A549 (cell line): ENCODE measurements around the gene SNX14. TPM values are rescaled to one million over a fixed set of nuclear protein-coding genes. Genes with fewer than 3 reads are reported as not detected.

ENCODE experiments used
- ATAC-seq, 2 experiments: fragments of 200-7000 bp in 1 of 2; fragments of >200 bp in 1 of 2; cut with Nextera tagmentation in 1 of 2; cut with Tn5 transposase in 1 of 2; 3 replicates each; pipeline versions ENCODE4 v1.8.0 to v1.9.1; 2018 to 2020; ENCODE audit warnings: mild to moderate bottlenecking in 1 of 2, moderate library complexity in 1 of 2
- CTCF ChIA-PET: fragments of 300-600 bp; sonication (Branson Sonifier 250); formaldehyde crosslinking; extraction: SDS; loops from one replicate; lab custom pipeline; 2021; ENCODE audit warnings: antibody characterized with exemption, inconsistent platforms; lab: Yijun Ruan, JAX
- POLR2A ChIA-PET: fragments of 350-600 bp; formaldehyde crosslinking; extraction: SDS; loops from one replicate; lab custom pipeline; 2021; ENCODE audit warnings: antibody characterized with exemption, inconsistent platforms; lab: Yijun Ruan, JAX
- DNase-seq, 2 experiments: peaks; one replicate each; pipeline versions ENCODE4 v3.0.0 to v3.0.0-alpha.2; 2011 to 2016; ENCODE audit warnings: low read depth in 1 of 2, low spot score in 1 of 2
- FAIRE-seq: peaks from 2 replicates; lab custom pipeline; 2011; peaks lifted over from hg19 to GRCh38; lab: Jason Lieb, UNC
- H3K27ac ChIP-seq, 2 experiments: fragments of >200 bp; sonication (Bioruptor Twin); formaldehyde crosslinking; 3 replicates each; pipeline ENCODE4 v1.5.1; 2016 to 2017
- H3K4me1 ChIP-seq: fragments of >200 bp; sonication (Bioruptor Twin); formaldehyde crosslinking; 3 replicates; pipeline ENCODE4 v1.6.1; 2016
- H3K4me2 ChIP-seq: fragments of >200 bp; sonication (Bioruptor Twin); formaldehyde crosslinking; 3 replicates; pipeline ENCODE4 v1.6.1; 2016
- H3K4me3 ChIP-seq: fragments of >200 bp; sonication (Bioruptor Twin); formaldehyde crosslinking; 3 replicates; pipeline ENCODE4 v1.5.1; 2016
- H3K9me3 ChIP-seq: fragments of >200 bp; sonication (Bioruptor Twin); formaldehyde crosslinking; 3 replicates; pipeline ENCODE4 v1.6.1; 2016
- CBX2 ChIP-seq: fragments of 200-600 bp; sonication (generic); IDR thresholded peaks from 2 replicates; pipeline ENCODE4 v1.6.1; 2016; ENCODE audit warnings: low read depth, mild to moderate bottlenecking, borderline replicate concordance
- CBX8 ChIP-seq: fragments of 200-600 bp; sonication (generic); IDR thresholded peaks from 2 replicates; pipeline ENCODE4 v1.6.1; 2016
- CHD2 ChIP-seq: fragments of 150-350 bp; IDR thresholded peaks from 2 replicates; pipeline ENCODE4 v1.6.1; 2014; ENCODE audit warnings: low read length; ENCODE audit not compliant: partially characterized antibody
- CHD4 ChIP-seq: fragments of 200-600 bp; sonication (generic); IDR thresholded peaks from 2 replicates; pipeline ENCODE4 v1.6.1; 2016; ENCODE audit warnings: antibody characterized with exemption, mild to moderate bottlenecking, borderline replicate concordance
- EHF ChIP-seq: fragments of 250-450 bp; sonication (Bioruptor Pico); IDR thresholded peaks from 2 replicates; pipeline ENCODE4 v1.5.0; 2020; ENCODE audit warnings: mild to moderate bottlenecking
- EHMT2 ChIP-seq: fragments of 200-600 bp; sonication (generic); IDR thresholded peaks from 2 replicates; pipeline ENCODE4 v1.6.1; 2016; ENCODE audit warnings: antibody characterized with exemption, low read depth, mild to moderate bottlenecking, moderate library complexity
- EP300 ChIP-seq, 2 experiments: fragments of >200 bp; sonication (Bioruptor Twin); formaldehyde crosslinking; IDR thresholded peaks; 2 replicates in 1 of 2; 3 replicates in 1 of 2; pipeline ENCODE4 v1.6.1; 2016 to 2017
- ESRRA ChIP-seq: fragments of 150-350 bp; IDR thresholded peaks from 2 replicates; pipeline ENCODE4 v1.6.1; 2014; ENCODE audit warnings: mild to moderate bottlenecking, low read length, borderline replicate concordance
- FOSL2 ChIP-seq, 2 experiments: fragments of 450-650 bp in 1 of 2; fragments of >200 bp in 1 of 2; sonication (Bioruptor Twin) in 1 of 2; formaldehyde crosslinking; IDR thresholded peaks; 2 replicates each; pipeline versions ENCODE4 v1.5.0 to v1.6.1; 2016 to 2020; ENCODE audit warnings: mild to moderate bottlenecking in 1 of 2, moderate library complexity in 1 of 2
- GATA3 ChIP-seq: IDR thresholded peaks from 2 replicates; pipeline ENCODE4 v1.6.1; 2012; ENCODE audit warnings: borderline replicate concordance
- HDAC2 ChIP-seq: fragments of 200-600 bp; sonication (generic); IDR thresholded peaks from 2 replicates; pipeline ENCODE4 v1.6.1; 2016
- HES2 ChIP-seq: fragments of >200 bp; sonication (Bioruptor Twin); formaldehyde crosslinking; IDR thresholded peaks from 2 replicates; pipeline ENCODE4 v1.6.1; 2016
- HOXA7 ChIP-seq: fragments of 250-450 bp; sonication (Bioruptor Pico); IDR thresholded peaks from 2 replicates; pipeline ENCODE4 v1.5.0; 2020; ENCODE audit warnings: mild to moderate bottlenecking, moderate library complexity
- HOXB13 ChIP-seq: fragments of 250-450 bp; sonication (Bioruptor Pico); IDR thresholded peaks from 2 replicates; pipeline ENCODE4 v1.5.0; 2020; ENCODE audit warnings: low read depth, mild to moderate bottlenecking, moderate library complexity
- HOXB5 ChIP-seq: fragments of 250-450 bp; sonication (Bioruptor Pico); IDR thresholded peaks from 2 replicates; pipeline ENCODE4 v1.5.0; 2020; ENCODE audit warnings: mild to moderate bottlenecking, moderate library complexity
- JUN ChIP-seq, 2 experiments: fragments of >200 bp; sonication (Bioruptor Twin); formaldehyde crosslinking; IDR thresholded peaks; 2 replicates in 1 of 2; 3 replicates in 1 of 2; pipeline ENCODE4 v1.6.1; 2016 to 2017
- KDM5A ChIP-seq: fragments of 200-600 bp; sonication (generic); IDR thresholded peaks from 2 replicates; pipeline ENCODE4 v1.6.1; 2016; ENCODE audit warnings: antibody characterized with exemption, mild to moderate bottlenecking
- MAZ ChIP-seq: fragments of 150-350 bp; IDR thresholded peaks from 2 replicates; pipeline ENCODE4 v1.6.1; 2014; ENCODE audit warnings: antibody characterized with exemption, low read depth, low read length, borderline replicate concordance
- NFE2L2 ChIP-seq: fragments of 150-350 bp; conservative IDR thresholded peaks from 2 replicates; pipeline ENCODE4 v1.6.1; 2014; ENCODE audit warnings: low read length
- NPAS2 ChIP-seq: fragments of 250-450 bp; sonication (Bioruptor Pico); IDR thresholded peaks from 2 replicates; pipeline ENCODE4 v1.8.0; 2022; ENCODE audit warnings: mild to moderate bottlenecking, moderate library complexity, borderline replicate concordance
- NR3C1 ChIP-seq: fragments of >200 bp; sonication (Bioruptor Twin); formaldehyde crosslinking; IDR thresholded peaks from 3 replicates; pipeline ENCODE4 v1.6.1; 2017
- RAD21 ChIP-seq, 2 experiments: fragments of >200 bp in 1 of 2; sonication (Bioruptor Twin) in 1 of 2; formaldehyde crosslinking in 1 of 2; IDR thresholded peaks in 1 of 2; conservative IDR thresholded peaks in 1 of 2; 2 replicates in 1 of 2; 3 replicates in 1 of 2; pipeline ENCODE4 v1.6.1; 2012 to 2018; ENCODE audit warnings: inconsistent platforms in 1 of 2
- RARB ChIP-seq: fragments of 250-450 bp; sonication (Bioruptor Pico); IDR thresholded peaks from 2 replicates; pipeline ENCODE4 v1.8.0; 2021; ENCODE audit warnings: mild to moderate bottlenecking, moderate library complexity
- RCOR1 ChIP-seq: fragments of 150-350 bp; IDR thresholded peaks from 2 replicates; pipeline ENCODE4 v1.6.1; 2014; ENCODE audit warnings: antibody characterized with exemption, low read length, low read depth
- TFCP2L1 ChIP-seq: fragments of 250-450 bp; sonication (Bioruptor Pico); IDR thresholded peaks from 2 replicates; pipeline ENCODE4 v1.5.0; 2021; ENCODE audit warnings: mild to moderate bottlenecking
- ZFP36 ChIP-seq: fragments of 450-650 bp; IDR thresholded peaks from 2 replicates; pipeline ENCODE4 v1.6.1; 2014; ENCODE audit warnings: borderline replicate concordance; ENCODE audit not compliant: partially characterized antibody
- ZNF302 ChIP-seq: fragments of 250-450 bp; sonication (Bioruptor Pico); IDR thresholded peaks from 2 replicates; pipeline ENCODE4 v1.9.0; 2021; ENCODE audit warnings: inconsistent platforms, mild to moderate bottlenecking, moderate library complexity
- ZSCAN20 ChIP-seq: fragments of 250-450 bp; sonication (Bioruptor Pico); IDR thresholded peaks from 2 replicates; pipeline ENCODE4 v1.8.0; 2022; ENCODE audit warnings: mild to moderate bottlenecking, moderate library complexity
- WGBS: methylation state at CpG from one replicate; pipeline ENCODE4 v1.1.6; 2017; ENCODE audit errors: missing lambda C conversion rate; 5-methylcytosine and 5-hydroxymethylcytosine counted together
- polyA plus RNA-seq, 4 experiments: library from polyadenylated mRNA; depleted of rRNA in 3 of 4; stranded (reverse); fragments of >200 nt; fragmentation: RNase III in 1 of 4; extraction: RNeasy Plus Mini Kit Qiagen cat#74134 plus additional on column Dnase treatment in 1 of 4; gene quantifications; 2 replicates in 3 of 4; 3 replicates in 1 of 4; pipeline ENCODE4 v1.2.3, GENCODE V29; 2011 to 2017
- TF ChIP-seq, protein P1 (sequence below): fragments of 150-350 bp; IDR thresholded peaks from 2 replicates; pipeline ENCODE4 v1.6.1; 2014; ENCODE audit warnings: low read depth, mild to moderate bottlenecking, low read length
- TF ChIP-seq, protein P2 (sequence below): IDR thresholded peaks from 2 replicates; pipeline ENCODE4 v1.6.1; 2012
- TF ChIP-seq, protein P3 (sequence below): fragments of >200 bp; sonication (Bioruptor Twin); formaldehyde crosslinking; IDR thresholded peaks from 3 replicates; pipeline ENCODE4 v1.5.1; 2016

Gene SNX14
- polyA plus RNA-seq, 2 of the 4 experiments (the other 2 are of a cell fraction) = 47.1 to 113 TPM

DNA sequence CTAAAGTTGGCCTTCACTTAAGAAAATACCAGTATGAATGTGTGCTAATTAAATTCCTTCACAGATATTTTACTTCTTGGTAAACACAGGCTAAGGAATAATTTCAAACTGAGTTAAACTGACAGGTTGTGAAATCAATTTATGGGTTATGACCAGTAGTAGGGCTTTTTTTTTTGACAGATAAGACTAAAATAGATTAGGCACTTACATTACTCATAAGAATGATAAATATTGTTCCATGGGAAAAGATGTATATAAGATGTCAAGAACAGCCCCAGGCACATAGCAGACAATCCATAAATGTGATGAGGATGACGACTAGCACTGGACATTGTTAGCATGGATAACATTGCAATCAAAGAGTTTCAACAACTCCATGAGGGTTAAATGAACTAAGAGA, 120.9 kb downstream of the SNX14 start:
- no peak overlapping the region for H3K4me2 ChIP-seq
- ChIA-PET POLR2A (no interaction called here), CTCF (interaction anchor here (1.6 to 1.9 kb wide), 2 partner anchors 11 to 118 kb away, joined by 10 to 11 read pairs; no protein-coding TSS in a partner anchor)
- TF ChIP-seq EHMT2 (no peak), RARB (CRISPR knock-in tag) (no peak), JUN (IDR thresholded peaks at IDR 0.05) (no peak), CHD4 (no peak), ZSCAN20 (CRISPR knock-in tag) (no peak)
- DNase-seq (no peak), ATAC-seq (no peak), FAIRE-seq (no peak)
- 54% methylated on average over 1 of the region's 1 CpG for whole genome bisulfite sequencing
- no peak overlapping the region for H3K4me3 ChIP-seq
- H3K27ac ChIP-seq = no peak overlapping the region
- peaks cover 7% of the 10 kb centered on the region; the same call in 2 of the 3 replicates for H3K4me1 ChIP-seq
- H3K9me3 ChIP-seq = no peaks in the 10 kb centered on the region

DNA sequence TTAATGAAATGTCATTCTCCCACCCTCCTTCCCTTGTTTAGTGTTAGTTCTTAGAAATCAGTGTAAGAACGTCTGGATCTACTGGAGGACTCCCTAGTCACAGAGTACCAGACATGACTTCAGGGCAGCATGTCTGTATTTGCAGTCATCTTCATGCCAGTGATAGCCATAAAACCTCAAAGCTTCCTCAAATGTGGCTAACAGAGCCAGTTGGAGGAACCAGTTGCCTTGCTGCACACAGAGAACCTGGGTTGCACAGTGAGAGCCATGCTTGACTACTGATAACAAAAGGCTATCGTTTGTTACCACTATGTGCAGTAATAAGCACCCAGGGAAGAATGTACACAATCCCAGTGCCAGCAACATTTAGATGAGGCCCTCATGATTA, 123.6 kb downstream of the SNX14 start:
- no peak overlapping the region for H3K4me3 ChIP-seq
- CTCF ChIA-PET = interaction anchor here (0.6 to 4.2 kb wide), 4 partner anchors 13 to 115 kb away, joined by 3 to 26 read pairs (median 8); partner anchors contain the start of gene NT5E
- peaks cover 16% of the 10 kb centered on the region for H3K4me1 ChIP-seq
- H3K9me3 ChIP-seq = no peaks in the 10 kb centered on the region
- H3K27ac ChIP-seq = no peak overlapping the region
- POLR2A ChIA-PET = no interaction called here
- no peak for FAIRE-seq
- no peak for DNase-seq
- TF ChIP-seq NPAS2 (CRISPR knock-in tag) = no peak
- TF ChIP-seq CHD2 = no peak
- TF ChIP-seq HES2 = no peak
- TF ChIP-seq CBX8 = no peak
- TF ChIP-seq, protein P1, sequence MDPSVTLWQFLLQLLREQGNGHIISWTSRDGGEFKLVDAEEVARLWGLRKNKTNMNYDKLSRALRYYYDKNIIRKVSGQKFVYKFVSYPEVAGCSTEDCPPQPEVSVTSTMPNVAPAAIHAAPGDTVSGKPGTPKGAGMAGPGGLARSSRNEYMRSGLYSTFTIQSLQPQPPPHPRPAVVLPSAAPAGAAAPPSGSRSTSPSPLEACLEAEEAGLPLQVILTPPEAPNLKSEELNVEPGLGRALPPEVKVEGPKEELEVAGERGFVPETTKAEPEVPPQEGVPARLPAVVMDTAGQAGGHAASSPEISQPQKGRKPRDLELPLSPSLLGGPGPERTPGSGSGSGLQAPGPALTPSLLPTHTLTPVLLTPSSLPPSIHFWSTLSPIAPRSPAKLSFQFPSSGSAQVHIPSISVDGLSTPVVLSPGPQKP = no peak
- no peak for TF ChIP-seq TFCP2L1 (CRISPR knock-in tag)
- TF ChIP-seq ZFP36 = no peak
- no peak for TF ChIP-seq JUN (IDR thresholded peaks at IDR 0.05)
- TF ChIP-seq FOSL2 (IDR thresholded peaks at IDR 0.05) = no peak
- no peak for TF ChIP-seq FOSL2 (CRISPR knock-in tag; IDR thresholded peaks at IDR 0.05)
- TF ChIP-seq HOXB5 (CRISPR knock-in tag) = no peak
- no peak for TF ChIP-seq HOXA7 (CRISPR knock-in tag)
- no peak for TF ChIP-seq EP300 (IDR thresholded peaks at IDR 0.05)
- TF ChIP-seq ZNF302 (CRISPR knock-in tag) = no peak
- no peak for TF ChIP-seq HDAC2
- TF ChIP-seq NR3C1 = no peak
- TF ChIP-seq MAZ = no peak
- 90% methylated on average over 2 of the region's 2 CpGs for WGBS
- no peak for ATAC-seq
- H3K4me2 ChIP-seq = no peak overlapping the region

- WGBS = 66% methylated on average over 2 of the region's 2 CpGs
- ChIA-PET CTCF (interaction anchor here (0.6 to 4.2 kb wide), 4 partner anchors 14 to 115 kb away, joined by 3 to 26 read pairs (median 8); partner anchors contain the start of gene NT5E), POLR2A (no interaction called here)
- Histone ChIP-seq H3K4me1 (peaks cover 22% of the 10 kb centered on the region), H3K4me3 (no peak overlapping the region), H3K27ac (no peak overlapping the region), H3K4me2 (no peak overlapping the region), H3K9me3 (no peaks in the 10 kb centered on the region)
- ATAC-seq (no peak), FAIRE-seq (no peak), DNase-seq (no peak)
- TF ChIP-seq CBX2 (no peak), ESRRA (no peak), NPAS2 (CRISPR knock-in tag) (no peak), RCOR1 (no peak), NR3C1 (no peak), ZFP36 (no peak), EHF (no peak), NFE2L2 (no peak), EP300 (IDR thresholded peaks at IDR 0.05) (no peak), KDM5A (no peak), HOXB13 (CRISPR knock-in tag) (no peak), RAD21 (conservative IDR thresholded peaks at IDR 0.05 in 1 of 2, IDR thresholded peaks at IDR 0.05 in 1 of 2) (no peak), ZNF302 (CRISPR knock-in tag) (no peak), FOSL2 (IDR thresholded peaks at IDR 0.05) (no peak), FOSL2 (CRISPR knock-in tag; IDR thresholded peaks at IDR 0.05) (no peak), HDAC2 (no peak), GATA3 (no peak), CHD4 (no peak)
- TF ChIP-seq, protein P2, sequence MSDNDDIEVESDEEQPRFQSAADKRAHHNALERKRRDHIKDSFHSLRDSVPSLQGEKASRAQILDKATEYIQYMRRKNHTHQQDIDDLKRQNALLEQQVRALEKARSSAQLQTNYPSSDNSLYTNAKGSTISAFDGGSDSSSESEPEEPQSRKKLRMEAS = no peak
- TF ChIP-seq, protein P3, sequence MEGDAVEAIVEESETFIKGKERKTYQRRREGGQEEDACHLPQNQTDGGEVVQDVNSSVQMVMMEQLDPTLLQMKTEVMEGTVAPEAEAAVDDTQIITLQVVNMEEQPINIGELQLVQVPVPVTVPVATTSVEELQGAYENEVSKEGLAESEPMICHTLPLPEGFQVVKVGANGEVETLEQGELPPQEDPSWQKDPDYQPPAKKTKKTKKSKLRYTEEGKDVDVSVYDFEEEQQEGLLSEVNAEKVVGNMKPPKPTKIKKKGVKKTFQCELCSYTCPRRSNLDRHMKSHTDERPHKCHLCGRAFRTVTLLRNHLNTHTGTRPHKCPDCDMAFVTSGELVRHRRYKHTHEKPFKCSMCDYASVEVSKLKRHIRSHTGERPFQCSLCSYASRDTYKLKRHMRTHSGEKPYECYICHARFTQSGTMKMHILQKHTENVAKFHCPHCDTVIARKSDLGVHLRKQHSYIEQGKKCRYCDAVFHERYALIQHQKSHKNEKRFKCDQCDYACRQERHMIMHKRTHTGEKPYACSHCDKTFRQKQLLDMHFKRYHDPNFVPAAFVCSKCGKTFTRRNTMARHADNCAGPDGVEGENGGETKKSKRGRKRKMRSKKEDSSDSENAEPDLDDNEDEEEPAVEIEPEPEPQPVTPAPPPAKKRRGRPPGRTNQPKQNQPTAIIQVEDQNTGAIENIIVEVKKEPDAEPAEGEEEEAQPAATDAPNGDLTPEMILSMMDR = no peak
These were observed 124.2 kb downstream of the SNX14 start for GRCh38 chr6:85469276-85470022.
